ENCODE data around the gene ASCL1.

The ASCL1 gene

DNA sequence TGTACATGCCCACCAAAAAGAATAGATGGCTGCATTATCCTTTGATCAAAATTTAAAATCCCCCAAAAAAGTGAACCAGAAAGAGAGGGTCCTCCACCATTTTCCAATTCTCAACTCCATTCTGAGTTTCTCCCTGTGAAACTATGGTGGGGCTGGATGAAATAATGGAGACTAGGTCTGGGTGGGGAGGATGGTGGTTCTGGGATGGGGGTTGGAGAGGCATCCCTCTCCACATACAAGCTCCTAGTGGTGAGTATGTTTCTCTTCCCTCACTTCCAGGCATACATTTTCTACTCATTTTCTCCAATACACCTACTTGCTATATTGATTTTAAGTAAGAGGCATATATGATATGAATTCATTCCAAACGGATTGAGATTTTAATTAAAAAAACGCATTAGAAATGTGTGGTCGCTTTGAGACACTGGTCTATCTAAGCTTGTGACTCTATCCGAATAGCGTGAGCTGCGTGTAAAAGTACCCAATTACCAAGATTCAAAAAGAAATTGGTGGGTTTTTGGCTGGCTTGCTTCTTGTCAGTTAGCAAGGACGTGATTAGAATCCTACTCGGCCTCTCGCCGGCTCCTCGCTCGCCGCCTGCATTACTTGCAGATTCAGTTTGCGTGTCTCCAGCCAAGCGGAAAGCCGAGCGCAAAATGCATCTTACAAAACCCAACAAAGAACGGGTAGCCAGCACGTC is 3.4 kb downstream of the ASCL1 start:
- TF ChIP-seq, protein P1, sequence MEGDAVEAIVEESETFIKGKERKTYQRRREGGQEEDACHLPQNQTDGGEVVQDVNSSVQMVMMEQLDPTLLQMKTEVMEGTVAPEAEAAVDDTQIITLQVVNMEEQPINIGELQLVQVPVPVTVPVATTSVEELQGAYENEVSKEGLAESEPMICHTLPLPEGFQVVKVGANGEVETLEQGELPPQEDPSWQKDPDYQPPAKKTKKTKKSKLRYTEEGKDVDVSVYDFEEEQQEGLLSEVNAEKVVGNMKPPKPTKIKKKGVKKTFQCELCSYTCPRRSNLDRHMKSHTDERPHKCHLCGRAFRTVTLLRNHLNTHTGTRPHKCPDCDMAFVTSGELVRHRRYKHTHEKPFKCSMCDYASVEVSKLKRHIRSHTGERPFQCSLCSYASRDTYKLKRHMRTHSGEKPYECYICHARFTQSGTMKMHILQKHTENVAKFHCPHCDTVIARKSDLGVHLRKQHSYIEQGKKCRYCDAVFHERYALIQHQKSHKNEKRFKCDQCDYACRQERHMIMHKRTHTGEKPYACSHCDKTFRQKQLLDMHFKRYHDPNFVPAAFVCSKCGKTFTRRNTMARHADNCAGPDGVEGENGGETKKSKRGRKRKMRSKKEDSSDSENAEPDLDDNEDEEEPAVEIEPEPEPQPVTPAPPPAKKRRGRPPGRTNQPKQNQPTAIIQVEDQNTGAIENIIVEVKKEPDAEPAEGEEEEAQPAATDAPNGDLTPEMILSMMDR (conservative IDR thresholded peaks at IDR 0.05; ENCODE audit: low read depth, low read length): no peak
- Histone ChIP-seq H3K4me2 (no peak overlapping the region), H3K9ac (no peak overlapping the region), H3K4me3 (IDR thresholded peaks at IDR 0.05; ENCODE audit: insufficient read depth, low read depth, low read length) (no peak overlapping the region), H4K20me1 (ENCODE audit: insufficient read depth) (no peaks in the 10 kb centered on the region), H3K79me2 (ENCODE audit: insufficient read depth, low read depth) (no peaks in the 10 kb centered on the region), H2AFZ (ENCODE audit: low read depth) (no peak overlapping the region), H3K27ac (no peak overlapping the region), H3K36me3 (ENCODE audit: insufficient read depth) (no peaks in the 10 kb centered on the region), H3K4me1 (ENCODE audit: low read depth, poor library complexity, severe bottlenecking) (no peaks in the 10 kb centered on the region), H3K27me3 (ENCODE audit: insufficient read depth, low read depth) (no peaks in the 10 kb centered on the region)

DNA sequence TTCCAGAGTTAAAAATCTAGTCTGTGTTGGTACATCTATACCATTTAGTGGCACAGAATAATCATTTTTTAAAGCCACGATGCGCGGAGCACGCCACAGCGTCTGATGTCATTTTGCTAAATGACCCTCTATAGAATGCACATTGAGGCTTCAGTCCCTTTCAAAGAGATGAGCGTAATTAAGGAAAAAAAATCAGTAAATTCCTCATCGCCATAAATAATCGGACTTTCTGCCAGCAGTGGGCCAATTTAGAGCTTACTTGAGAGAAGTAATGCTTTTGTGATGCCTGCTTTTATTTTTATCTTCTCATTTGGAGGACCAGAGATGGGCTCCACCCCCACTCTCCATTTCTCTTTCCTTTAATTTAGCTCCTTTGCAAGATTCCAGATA is 4.0 kb downstream of the ASCL1 start:
- no peaks in the 10 kb centered on the region for H3K4me1 ChIP-seq (ENCODE audit: low read depth, poor library complexity, severe bottlenecking)
- H3K27ac ChIP-seq: no peak overlapping the region
- H3K27me3 ChIP-seq (ENCODE audit: insufficient read depth, low read depth): no peaks in the 10 kb centered on the region
- no peak overlapping the region for H3K4me3 ChIP-seq (IDR thresholded peaks at IDR 0.05; ENCODE audit: insufficient read depth, low read depth, low read length)
- H3K9ac ChIP-seq: no peak overlapping the region
- H3K4me2 ChIP-seq: no peak overlapping the region
- TF ChIP-seq, protein P1 (conservative IDR thresholded peaks at IDR 0.05; ENCODE audit: low read depth, low read length): no peak
- H3K36me3 ChIP-seq (ENCODE audit: insufficient read depth): no peaks in the 10 kb centered on the region
- H3K79me2 ChIP-seq (ENCODE audit: insufficient read depth, low read depth): no peaks in the 10 kb centered on the region
- no peak overlapping the region for H2AFZ ChIP-seq (ENCODE audit: low read depth)
- H4K20me1 ChIP-seq (ENCODE audit: insufficient read depth): no peaks in the 10 kb centered on the region

GRCh38 chr12:102962532-102962931 is 5.1 kb downstream of the ASCL1 start:
- H3K27me3 ChIP-seq (ENCODE audit: insufficient read depth, low read depth): no peaks in the 10 kb centered on the region
- H3K4me1 ChIP-seq (ENCODE audit: low read depth, poor library complexity, severe bottlenecking): no peaks in the 10 kb centered on the region
- H3K9ac ChIP-seq: no peak overlapping the region
- no peaks in the 10 kb centered on the region for H3K36me3 ChIP-seq (ENCODE audit: insufficient read depth)
- no peaks in the 10 kb centered on the region for H4K20me1 ChIP-seq (ENCODE audit: insufficient read depth)
- H3K4me3 ChIP-seq (IDR thresholded peaks at IDR 0.05; ENCODE audit: insufficient read depth, low read depth, low read length): no peak overlapping the region
- no peak overlapping the region for H3K4me2 ChIP-seq
- no peaks in the 10 kb centered on the region for H3K79me2 ChIP-seq (ENCODE audit: insufficient read depth, low read depth)
- no peak overlapping the region for H2AFZ ChIP-seq (ENCODE audit: low read depth)
- TF ChIP-seq, protein P1 (conservative IDR thresholded peaks at IDR 0.05; ENCODE audit: low read depth, low read length): no peak
- H3K27ac ChIP-seq: no peak overlapping the region

- H3K79me2 ChIP-seq (ENCODE audit: insufficient read depth, low read depth): no peaks in the 10 kb centered on the region
- no peak overlapping the region for H2AFZ ChIP-seq (ENCODE audit: low read depth)
- no peak overlapping the region for H3K9ac ChIP-seq
- H4K20me1 ChIP-seq (ENCODE audit: insufficient read depth): no peaks in the 10 kb centered on the region
- TF ChIP-seq, protein P1 (conservative IDR thresholded peaks at IDR 0.05; ENCODE audit: low read depth, low read length): no peak
- no peak overlapping the region for H3K27ac ChIP-seq
- H3K4me2 ChIP-seq: no peak overlapping the region
- H3K4me3 ChIP-seq (IDR thresholded peaks at IDR 0.05; ENCODE audit: insufficient read depth, low read depth, low read length): no peak overlapping the region
- H3K4me1 ChIP-seq (ENCODE audit: low read depth, poor library complexity, severe bottlenecking): no peaks in the 10 kb centered on the region
- no peaks in the 10 kb centered on the region for H3K27me3 ChIP-seq (ENCODE audit: insufficient read depth, low read depth)
- H3K36me3 ChIP-seq (ENCODE audit: insufficient read depth): no peaks in the 10 kb centered on the region
These were observed 5.5 kb downstream of the ASCL1 start for GRCh38 chr12:102962986-102963385.

All from KMS-11 (cell line).